HG02981 (cell line): ENCODE data around the gene PLAAT3.
"Not testable (repeated sequence)": the region's sequence is repeated elsewhere in the genome, so short reads cannot be mapped to it uniquely, and the experiment has no call there.

Source experiments
- ATAC-seq: cut with Tn5 transposase; IDR thresholded peaks from one replicate; pipeline ENCODE4 v1.9.1; 2021; ENCODE audit warnings: mild to moderate bottlenecking, moderate library complexity; ENCODE audit not compliant: unreplicated experiment

PLAAT3 gene

DNA sequence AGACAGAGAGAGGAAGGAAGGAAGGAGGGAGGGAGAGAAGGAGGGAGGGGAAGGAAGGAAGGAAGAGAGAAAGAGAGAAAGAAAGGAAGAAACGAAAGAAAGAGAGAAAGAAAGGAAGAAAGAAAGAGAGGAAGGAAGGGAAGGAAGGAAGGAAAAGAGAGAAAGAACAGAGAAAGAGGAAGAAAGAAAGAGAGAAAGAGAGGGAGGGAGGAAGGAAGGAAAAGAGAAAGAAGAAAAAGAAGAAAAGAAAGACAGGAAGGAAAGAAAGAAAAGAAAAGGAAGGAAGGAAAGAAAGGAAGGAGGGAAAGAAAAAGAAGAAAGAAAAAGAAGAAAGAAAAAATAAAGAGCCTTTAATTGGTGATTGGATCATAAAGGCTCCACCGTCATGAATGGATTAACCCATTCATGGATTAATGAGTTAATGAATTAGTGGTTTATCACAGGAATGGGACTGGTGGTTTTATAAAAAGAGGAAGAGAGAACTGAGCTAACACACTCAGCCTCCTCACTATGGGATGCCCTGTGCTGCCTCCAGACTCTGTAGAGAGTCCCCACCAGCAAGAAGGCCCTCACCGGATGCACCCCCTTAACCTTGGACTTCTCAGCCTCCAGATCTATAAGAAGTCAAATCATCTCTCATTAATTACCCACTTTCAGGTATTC is 42.1 kb downstream of the PLAAT3 start:
- peak; percentile 48 for ATAC-seq

- no peak for ATAC-seq
Observed at GRCh38 chr11:63569570-63569969, 44.7 kb downstream of the PLAAT3 start.

GRCh38 chr11:63567044-63567840 is 47.0 kb downstream of the PLAAT3 start:
- ATAC-seq: peak; percentile 70

DNA sequence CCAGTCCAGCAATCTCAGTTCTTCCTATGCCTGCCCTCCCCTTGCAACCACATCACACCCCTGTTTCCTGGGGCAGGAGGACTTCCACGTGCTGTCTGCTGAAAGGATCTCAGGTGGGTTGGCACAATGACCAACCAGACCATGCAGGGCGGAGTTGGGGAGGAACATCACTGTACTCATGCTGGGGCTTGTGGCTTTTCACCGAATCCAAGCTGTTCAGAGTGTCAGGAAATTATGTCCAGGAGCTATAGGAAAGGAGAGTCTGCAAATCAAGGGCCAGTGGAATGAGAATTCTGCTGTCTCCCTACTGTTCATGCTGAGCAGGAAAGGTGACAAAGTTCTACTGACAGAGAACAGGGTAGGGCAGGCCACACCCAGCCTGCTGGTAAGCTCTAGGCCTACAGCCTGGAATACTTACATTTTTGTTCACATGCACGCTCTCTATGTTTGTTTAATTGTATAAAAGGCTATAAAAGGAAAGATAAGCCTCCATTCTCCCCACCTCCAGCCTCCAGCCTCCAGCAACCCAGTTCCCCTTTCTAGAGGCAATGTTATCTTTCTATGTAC is 49.4 kb downstream of the PLAAT3 start:
- no peak for ATAC-seq

- ATAC-seq: peak; percentile 53
Observed at GRCh38 chr11:63564056-63564774, 50.0 kb downstream of the PLAAT3 start.

- peak; percentile 12 for ATAC-seq
Observed at GRCh38 chr11:63563201-63564055, 50.8 kb downstream of the PLAAT3 start, which contains the start of gene PLAAT2. PLAAT2 (minus strand) TSS chr11:63563379; CDS start chr11:63563324, 55 bp downstream.

GRCh38 chr11:63560506-63561180 is 53.6 kb downstream of the PLAAT3 start:
- ATAC-seq: no peak

DNA sequence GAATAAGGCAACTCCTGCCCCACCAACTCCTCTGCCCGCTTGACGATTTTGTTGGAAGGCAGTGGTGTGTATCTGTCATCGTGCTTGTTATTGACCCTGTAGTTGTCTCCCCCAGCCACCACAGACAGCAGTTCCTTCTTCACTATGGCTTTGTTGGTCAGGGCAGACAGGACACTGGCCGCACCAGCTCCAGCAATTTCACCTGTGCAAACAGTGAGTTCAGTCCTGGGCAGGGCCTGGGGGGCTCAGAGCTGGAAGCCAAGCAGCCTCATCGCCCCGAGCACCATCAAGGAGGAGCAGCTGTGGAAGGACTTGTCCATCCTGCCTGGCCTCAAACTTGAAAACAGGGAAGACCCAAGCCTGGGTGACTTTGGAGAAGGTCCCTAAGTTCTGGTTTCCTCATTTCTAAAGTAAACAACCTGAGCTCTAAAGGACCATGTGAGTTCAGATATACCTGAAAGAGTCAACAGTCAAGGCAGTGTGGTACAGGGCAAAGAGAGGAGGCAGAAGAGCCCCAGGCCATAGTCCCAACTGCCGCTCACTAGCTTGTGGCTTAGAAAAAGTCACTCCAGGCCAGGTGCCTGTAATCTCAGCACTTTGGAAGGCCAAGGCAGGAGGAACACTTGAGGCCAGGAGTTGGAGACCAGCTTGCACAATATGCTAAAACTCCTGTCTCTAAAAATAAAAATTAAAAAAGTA is 55.6 kb downstream of the PLAAT3 start:
- ATAC-seq: no peak

GRCh38 chr11:63557570-63557969 is 56.7 kb downstream of the PLAAT3 start:
- ATAC-seq: no peak

DNA sequence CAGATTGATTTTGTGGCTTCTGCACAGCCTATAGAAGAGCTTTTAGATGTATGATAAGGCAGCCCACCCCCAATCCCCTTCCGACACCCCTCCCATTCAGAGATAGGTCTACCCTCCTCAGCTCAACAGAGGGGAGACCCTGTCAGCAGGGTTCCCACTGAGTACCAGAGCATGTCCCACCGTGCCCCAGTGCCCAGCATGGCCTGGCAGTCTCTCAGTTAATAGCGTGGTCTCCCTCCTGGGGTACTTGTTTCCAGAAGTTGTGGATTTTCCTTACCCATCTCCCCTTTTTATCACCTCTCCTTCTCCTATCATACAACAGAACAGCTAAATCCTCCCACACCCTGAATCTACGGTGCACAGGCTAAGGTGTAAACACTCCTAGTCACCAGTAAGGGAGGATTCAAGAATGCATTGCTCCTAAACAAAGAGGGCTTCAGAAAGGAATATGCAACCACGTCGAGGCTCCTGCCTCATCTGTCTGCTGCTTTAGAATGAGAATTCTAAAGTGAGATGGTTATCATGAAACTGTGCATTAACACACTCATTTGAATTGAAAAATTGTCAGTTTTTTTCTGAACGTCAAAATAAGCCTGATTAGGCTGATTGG is 57.7 kb downstream of the PLAAT3 start:
- ATAC-seq: no peak

DNA sequence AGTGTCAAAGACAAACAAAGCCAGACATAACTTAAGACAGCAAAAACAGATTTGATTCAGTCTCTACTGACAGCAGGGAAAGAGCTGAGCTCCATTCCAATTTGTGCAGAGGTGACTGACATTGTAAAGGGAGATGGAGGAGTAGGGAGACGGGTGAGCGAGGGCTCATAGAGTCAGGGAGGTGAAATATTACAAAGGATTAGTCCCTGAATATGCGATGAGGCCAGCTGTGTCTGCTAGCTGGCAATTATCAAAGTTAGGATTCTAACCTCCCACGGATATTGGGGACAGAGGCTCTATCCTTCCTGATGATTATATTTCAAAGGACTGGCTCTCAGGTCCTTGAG is 59.4 kb downstream of the PLAAT3 start:
- ATAC-seq: no peak

DNA sequence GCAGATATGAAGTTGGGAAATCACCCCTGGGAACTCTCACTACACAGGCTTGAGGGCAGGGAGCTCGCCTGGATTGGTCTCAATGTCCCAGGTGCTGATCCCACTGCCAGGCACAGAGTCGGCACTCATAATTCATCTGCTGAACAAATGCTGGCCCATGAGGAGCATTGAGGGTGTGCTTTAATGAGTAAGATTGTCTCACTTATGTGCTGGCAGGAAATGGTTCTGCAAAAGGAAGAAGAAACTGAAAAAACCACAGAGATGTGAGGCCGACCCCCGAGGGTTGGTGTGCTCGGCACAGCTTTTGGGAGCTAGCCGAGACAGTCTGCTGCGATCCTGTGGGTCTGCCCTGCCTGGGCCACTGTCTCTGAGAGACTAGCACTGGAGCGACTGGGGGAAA is 60.5 kb downstream of the PLAAT3 start:
- no peak for ATAC-seq

- no peak for ATAC-seq
Observed at GRCh38 chr11:63552921-63553320, 61.3 kb downstream of the PLAAT3 start.

DNA sequence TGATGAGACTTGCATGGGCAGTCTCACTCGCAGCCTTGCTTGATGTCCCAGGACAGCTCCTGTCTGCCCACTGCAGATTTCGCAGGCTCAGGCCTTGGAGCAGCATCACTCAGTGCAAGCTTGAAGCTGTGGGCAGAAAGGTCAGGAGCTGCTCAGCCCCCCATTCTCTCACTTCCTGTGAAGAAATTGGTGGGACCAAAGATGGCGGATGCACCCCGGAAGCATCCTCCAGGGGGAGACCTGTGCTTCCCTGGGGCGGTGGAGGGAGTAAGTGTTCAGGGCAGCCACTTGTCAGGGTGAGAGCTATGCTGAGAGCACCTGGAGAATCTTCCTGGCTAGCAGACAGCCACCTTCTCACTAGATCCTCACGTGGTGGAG is 62.4 kb downstream of the PLAAT3 start:
- no peak for ATAC-seq

DNA sequence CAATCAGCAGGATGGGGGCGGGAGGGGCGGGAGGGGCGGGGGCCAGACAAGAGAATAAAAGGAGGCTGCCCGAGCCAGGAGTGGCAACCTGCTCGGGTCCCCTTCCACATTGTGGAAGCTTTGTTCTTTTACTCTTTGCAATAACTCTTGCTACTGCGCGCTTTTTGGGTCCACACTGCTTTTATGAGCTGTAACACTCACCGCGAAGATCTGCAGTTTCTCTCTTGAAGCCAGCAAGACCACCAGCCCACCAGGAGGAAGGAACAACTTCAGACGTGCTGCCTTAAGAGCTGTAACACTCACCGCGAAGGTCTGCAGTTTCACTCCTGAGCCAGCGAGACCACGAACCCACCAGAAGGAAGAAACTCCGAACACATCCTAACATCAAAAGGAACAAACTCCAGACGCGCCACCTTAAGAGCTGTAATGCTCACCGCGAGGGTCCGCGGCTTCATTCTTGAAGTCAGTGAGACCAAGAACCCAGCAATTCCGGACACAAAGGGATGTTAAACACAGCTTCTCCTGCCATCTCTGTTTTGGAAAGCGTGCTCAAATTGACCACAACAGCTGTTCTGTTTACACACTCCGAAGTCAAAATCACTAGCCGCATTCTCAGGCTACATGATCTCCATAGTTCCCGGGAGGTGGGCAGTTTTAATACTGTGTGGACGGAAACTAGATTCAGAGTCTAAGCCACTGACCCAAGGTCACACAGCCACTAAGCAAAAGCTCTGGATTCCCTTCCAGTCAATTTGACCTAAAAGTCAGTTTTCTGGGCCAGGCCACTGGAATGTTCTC is 62.9 kb downstream of the PLAAT3 start:
- ATAC-seq: no peak

DNA sequence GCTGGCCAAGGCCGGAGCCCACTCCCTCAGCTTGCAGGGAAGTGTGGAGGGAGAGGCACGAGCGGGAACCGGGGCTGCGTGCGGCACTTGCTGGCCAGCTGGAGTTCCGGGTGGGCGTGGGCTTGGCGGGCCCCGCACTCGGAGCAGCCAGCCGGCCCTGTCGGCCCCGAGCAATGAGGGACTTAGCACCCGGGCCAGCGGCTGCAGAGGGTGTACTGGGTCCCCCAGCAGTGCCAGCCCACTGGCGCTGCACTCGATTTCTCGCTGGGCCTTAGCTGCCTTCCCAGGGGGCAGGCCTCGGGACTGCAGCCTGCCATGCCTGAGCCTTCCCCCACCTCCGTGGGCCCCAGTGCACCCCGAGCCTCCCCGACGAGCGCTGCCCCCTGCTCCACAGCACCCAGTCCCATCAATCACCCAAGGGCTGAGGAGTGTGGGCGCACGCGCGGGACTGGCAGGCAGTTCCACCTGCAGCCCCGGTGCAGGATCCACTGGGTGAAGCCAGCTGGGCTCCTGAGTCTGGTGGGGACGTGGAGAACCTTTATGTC is 64.0 kb downstream of the PLAAT3 start:
- ATAC-seq: not testable (repeated sequence)

- ATAC-seq: no peak
Observed at GRCh38 chr11:63549411-63549810, 64.8 kb downstream of the PLAAT3 start.

DNA sequence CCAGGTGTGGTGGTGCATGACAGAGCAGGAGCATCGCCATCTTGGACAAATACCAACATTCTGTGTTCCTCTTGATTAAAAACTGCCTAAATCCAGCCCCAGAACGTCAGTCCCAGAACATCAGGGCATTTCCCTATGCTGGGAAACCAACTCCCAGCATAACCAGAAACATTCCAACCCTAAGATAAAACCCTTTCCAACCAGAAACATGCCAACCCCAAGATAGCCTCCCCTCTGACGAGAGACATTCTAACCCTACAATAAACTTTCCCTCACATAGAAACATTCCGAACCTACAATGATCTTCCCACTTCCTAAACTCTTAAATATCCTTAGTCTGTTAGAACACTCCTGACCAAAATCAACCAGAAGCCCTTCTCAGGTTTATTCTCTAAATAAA is 66.1 kb downstream of the PLAAT3 start:
- ATAC-seq: no peak
